Immature natural killer cell (primary cell): Measurements from ENCODE around the gene DPP9. TPM values are rescaled to one million over a fixed set of nuclear protein-coding genes. Genes with fewer than 3 reads are reported as not detected.
A peak's percentile ranks its signal among the peaks of the same experiment; 100 is the strongest.
"Not testable (repeated sequence)": the region's sequence is repeated elsewhere in the genome, so short reads cannot be mapped to it uniquely, and the experiment has no call there.

Source experiments
- DNase-seq, 3 donors: peaks; one replicate each; pipeline ENCODE4 v3.0.0; 2022; ENCODE audit warnings: mixed read lengths in 1 of 3
- H3K27ac Mint-ChIP-seq, 6 donors: one replicate each; pipeline ENCODE4 v1.8.0; 2020; ENCODE audit warnings: mixed read lengths in 6 of 6, mild to moderate bottlenecking in 5 of 6, inconsistent platforms in 4 of 6, moderate library complexity in 3 of 6
- H3K27me3 Mint-ChIP-seq, 3 donors: one replicate each; pipeline ENCODE4 v1.8.0; 2020 to 2021; ENCODE audit warnings: low read depth in 3 of 3, mild to moderate bottlenecking in 3 of 3, mixed read lengths in 3 of 3, moderate library complexity in 3 of 3, inconsistent platforms in 1 of 3
- H3K36me3 Mint-ChIP-seq, 3 donors: one replicate each; pipeline ENCODE4 v1.8.0; 2020; ENCODE audit warnings: mixed read lengths in 3 of 3, inconsistent platforms in 2 of 3, mild to moderate bottlenecking in 2 of 3
- H3K4me1 Mint-ChIP-seq, 2 donors: one replicate each; pipeline ENCODE4 v1.8.0; 2020; ENCODE audit warnings: inconsistent platforms in 2 of 2, mild to moderate bottlenecking in 2 of 2, mixed read lengths in 2 of 2, moderate library complexity in 1 of 2
- H3K4me3 Mint-ChIP-seq, 5 donors: one replicate each; pipeline ENCODE4 v1.8.0; 2020; ENCODE audit warnings: mild to moderate bottlenecking in 5 of 5, mixed read lengths in 5 of 5, inconsistent platforms in 3 of 5, moderate library complexity in 3 of 5
- H3K9me3 Mint-ChIP-seq, 6 donors: one replicate each; pipeline ENCODE4 v1.8.0; 2020; ENCODE audit warnings: mild to moderate bottlenecking in 6 of 6, mixed read lengths in 6 of 6, inconsistent platforms in 4 of 6, moderate library complexity in 3 of 6
- polyA plus RNA-seq, 3 donors: library from polyadenylated mRNA; unstranded; fragments of 300-500 nt; fragmentation: Illumina TruSeq; gene quantifications; one replicate each; pipeline ENCODE4 v1.2.3, GENCODE V29; 2021

Gene DPP9
- polyA plus RNA-seq, 3 donors from 2014 or later = 17.8 to 81.6 (median 25.0) TPM

GRCh38 chr19:4749870-4750590 lies 26.4 kb upstream of the DPP9 start:
- Mint-ChIP-seq H3K36me3 (no peaks in the 10 kb centered on the region), H3K27ac (no peak overlapping the region), H3K4me3 (no peak overlapping the region), H3K27me3 (peaks cover 16 to 18% (median 17%) of the 10 kb centered on the region in 3 donors), H3K9me3 (no peaks in the 10 kb centered on the region), H3K4me1 (no peaks in the 10 kb centered on the region)
- no peak for DNase-seq

GRCh38 chr19:4748589-4748988 lies 24.9 kb upstream of the DPP9 start:
- no peak overlapping the region for H3K4me3 Mint-ChIP-seq
- no peak for DNase-seq
- no peaks in the 10 kb centered on the region for H3K9me3 Mint-ChIP-seq
- H3K27ac Mint-ChIP-seq = no peak overlapping the region
- peaks cover 16 to 17% (median 16%) of the 10 kb centered on the region in 3 donors for H3K27me3 Mint-ChIP-seq
- H3K4me1 Mint-ChIP-seq = no peaks in the 10 kb centered on the region
- H3K36me3 Mint-ChIP-seq = no peaks in the 10 kb centered on the region

- no peaks in the 10 kb centered on the region for H3K9me3 Mint-ChIP-seq
- no peaks in the 10 kb centered on the region for H3K4me1 Mint-ChIP-seq
- no peak overlapping the region for H3K4me3 Mint-ChIP-seq
- H3K36me3 Mint-ChIP-seq = no peaks in the 10 kb centered on the region
- peaks cover 16 to 20% (median 17%) of the 10 kb centered on the region in 3 donors for H3K27me3 Mint-ChIP-seq
- no peak overlapping the region for H3K27ac Mint-ChIP-seq
- no peak for DNase-seq
Measured at GRCh38 chr19:4748185-4748584, 24.5 kb upstream of the DPP9 start.

GRCh38 chr19:4745986-4746385 lies 22.3 kb upstream of the DPP9 start:
- no peaks in the 10 kb centered on the region for H3K9me3 Mint-ChIP-seq
- peaks cover 14 to 22% (median 16%) of the 10 kb centered on the region in 3 donors for H3K27me3 Mint-ChIP-seq
- no peaks in the 10 kb centered on the region for H3K36me3 Mint-ChIP-seq
- H3K4me1 Mint-ChIP-seq = no peaks in the 10 kb centered on the region
- no peak overlapping the region for H3K4me3 Mint-ChIP-seq
- H3K27ac Mint-ChIP-seq = no peak overlapping the region
- DNase-seq = no peak

- not testable (repeated sequence) for DNase-seq, H3K4me1 Mint-ChIP-seq, H3K36me3 Mint-ChIP-seq, H3K4me3 Mint-ChIP-seq, H3K27ac Mint-ChIP-seq, H3K9me3 Mint-ChIP-seq
- peaks cover 14 to 22% (median 16%) of the 10 kb centered on the region in 3 donors for H3K27me3 Mint-ChIP-seq
Measured at GRCh38 chr19:4745175-4745574, 21.5 kb upstream of the DPP9 start.

- Mint-ChIP-seq H3K27me3 (peaks cover 11 to 16% (median 16%) of the 10 kb centered on the region in 3 donors), H3K9me3 (no peaks in the 10 kb centered on the region), H3K4me3 (no peak overlapping the region), H3K36me3 (no peaks in the 10 kb centered on the region), H3K4me1 (no peaks in the 10 kb centered on the region), H3K27ac (no peak overlapping the region)
- no peak for DNase-seq
Measured at GRCh38 chr19:4744451-4745174, 21.0 kb upstream of the DPP9 start.

GRCh38 chr19:4742723-4743646 lies 19.3 kb upstream of the DPP9 start:
- Mint-ChIP-seq H3K9me3 (no peaks in the 10 kb centered on the region), H3K27me3 (peaks cover 11 to 12% (median 12%) of the 10 kb centered on the region in 3 donors), H3K27ac (no peak overlapping the region), H3K4me3 (no peak overlapping the region), H3K4me1 (no peaks in the 10 kb centered on the region), H3K36me3 (no peaks in the 10 kb centered on the region)
- DNase-seq = no peak

GRCh38 chr19:4740092-4740491 lies 16.4 kb upstream of the DPP9 start:
- Mint-ChIP-seq H3K4me1 (no peaks in the 10 kb centered on the region), H3K9me3 (no peaks in the 10 kb centered on the region), H3K36me3 (no peaks in the 10 kb centered on the region), H3K27me3 (peaks cover 2 to 13% (median 5%) of the 10 kb centered on the region in 3 donors), H3K4me3 (no peak overlapping the region), H3K27ac (no peak overlapping the region)
- no peak for DNase-seq

- H3K4me3 Mint-ChIP-seq = no peak overlapping the region
- H3K36me3 Mint-ChIP-seq = no peaks in the 10 kb centered on the region
- H3K27me3 Mint-ChIP-seq = peaks cover 2 to 13% (median 5%) of the 10 kb centered on the region in 3 donors
- no peak for DNase-seq
- no peak overlapping the region for H3K27ac Mint-ChIP-seq
- no peaks in the 10 kb centered on the region for H3K4me1 Mint-ChIP-seq
- no peaks in the 10 kb centered on the region for H3K9me3 Mint-ChIP-seq
Measured at GRCh38 chr19:4738734-4739133, 15.1 kb upstream of the DPP9 start.

GRCh38 chr19:4737955-4738600 lies 14.4 kb upstream of the DPP9 start:
- Mint-ChIP-seq H3K36me3 (no peaks in the 10 kb centered on the region), H3K9me3 (no peaks in the 10 kb centered on the region), H3K27ac (no peak overlapping the region), H3K27me3 (peaks cover 2 to 10% (median 5%) of the 10 kb centered on the region in 3 donors), H3K4me3 (no peak overlapping the region), H3K4me1 (no peaks in the 10 kb centered on the region)
- DNase-seq = no peak

GRCh38 chr19:4733755-4734345 lies 10.2 kb upstream of the DPP9 start:
- peaks cover 4 to 7% of the 10 kb centered on the region in 2 donors for H3K4me1 Mint-ChIP-seq
- H3K27ac Mint-ChIP-seq = no peak overlapping the region
- no peak overlapping the region for H3K4me3 Mint-ChIP-seq
- H3K36me3 Mint-ChIP-seq = no peaks in the 10 kb centered on the region
- peaks cover 0 to 9% (median 3%) of the 10 kb centered on the region in 3 donors for H3K27me3 Mint-ChIP-seq
- no peak for DNase-seq
- no peaks in the 10 kb centered on the region for H3K9me3 Mint-ChIP-seq

- Mint-ChIP-seq H3K27me3 (peaks cover 0 to 6% (median 3%) of the 10 kb centered on the region in 3 donors), H3K4me3 (peak overlapping the region in 3 of 5 donors; percentile 15 to 23 (median 21)), H3K36me3 (no peaks in the 10 kb centered on the region), H3K4me1 (peaks cover 4 to 7% of the 10 kb centered on the region in 2 donors), H3K9me3 (no peaks in the 10 kb centered on the region), H3K27ac (peak overlapping the region in 4 of 6 donors; percentile 6 to 79 (median 22))
- DNase-seq = peak; percentile 57 to 64 (median 57)
Measured at GRCh38 chr19:4732680-4733114, 9.1 kb upstream of the DPP9 start.

- Mint-ChIP-seq H3K4me1 (peaks cover 4 to 7% of the 10 kb centered on the region in 2 donors), H3K36me3 (no peaks in the 10 kb centered on the region), H3K9me3 (no peaks in the 10 kb centered on the region), H3K4me3 (no peak overlapping the region), H3K27ac (peak overlapping the region in 1 of 6 donors; percentile 44), H3K27me3 (peaks cover 0 to 3% (median 3%) of the 10 kb centered on the region in 3 donors)
- DNase-seq = peak; percentile 43 to 56 (median 44)
Measured at GRCh38 chr19:4730740-4731171, 7.1 kb upstream of the DPP9 start.
